GM21381 (cell line): ENCODE results near the gene KIAA1217.

Experiments used
- ATAC-seq: cut with Tn5 transposase; IDR thresholded peaks from one replicate; pipeline ENCODE4 v1.9.1; 2021; ENCODE audit warnings: mild to moderate bottlenecking, moderate library complexity; ENCODE audit not compliant: unreplicated experiment

Gene KIAA1217

DNA sequence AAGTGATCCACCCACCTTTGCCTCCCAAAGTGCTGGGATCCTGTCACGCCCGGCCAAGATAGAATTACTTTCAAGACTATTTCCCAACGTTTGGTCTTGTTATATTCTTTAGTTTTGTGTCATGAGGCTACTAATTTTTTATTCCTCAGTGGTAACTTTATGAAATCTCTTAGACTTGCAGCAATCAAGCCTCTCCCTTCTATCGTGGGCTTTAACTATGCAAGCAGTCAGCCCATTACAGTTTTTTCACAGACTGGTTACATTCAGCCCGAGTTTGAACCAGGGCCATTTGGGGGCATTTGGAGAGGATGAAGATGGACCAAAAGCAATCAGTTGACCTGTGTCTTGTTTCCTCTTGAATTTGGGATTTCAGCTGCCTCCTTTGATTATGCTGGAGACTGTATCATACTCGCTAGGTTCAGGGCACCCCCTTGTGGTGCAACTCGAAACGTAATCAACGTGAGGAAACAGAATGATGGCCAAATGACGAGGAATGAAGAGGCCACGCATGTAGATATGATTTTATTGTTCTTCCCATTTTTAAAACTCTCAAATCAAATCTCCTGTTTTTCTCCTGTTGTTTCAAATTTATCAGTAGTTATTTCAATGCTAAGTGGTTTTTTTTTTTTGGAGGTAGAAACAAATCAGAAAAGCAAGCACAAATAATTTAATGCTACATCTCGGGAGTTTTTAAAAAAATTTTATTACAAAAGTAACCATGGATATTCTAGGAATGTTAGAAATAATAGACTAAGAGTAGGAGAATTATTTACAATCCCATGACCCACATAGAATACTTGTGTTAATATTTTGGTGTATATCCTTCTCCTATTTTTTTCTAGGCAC lies 151.6 kb downstream of the KIAA1217 start:
- ATAC-seq = no peak

- ATAC-seq = no peak
Measured at GRCh38 chr10:24363070-24363469, 154.1 kb downstream of the KIAA1217 start.

GRCh38 chr10:24367688-24368087 lies 158.8 kb downstream of the KIAA1217 start:
- ATAC-seq = no peak

GRCh38 chr10:24370877-24371276 lies 161.9 kb downstream of the KIAA1217 start:
- ATAC-seq = no peak

GRCh38 chr10:24371396-24371795 lies 162.5 kb downstream of the KIAA1217 start:
- no peak for ATAC-seq

DNA sequence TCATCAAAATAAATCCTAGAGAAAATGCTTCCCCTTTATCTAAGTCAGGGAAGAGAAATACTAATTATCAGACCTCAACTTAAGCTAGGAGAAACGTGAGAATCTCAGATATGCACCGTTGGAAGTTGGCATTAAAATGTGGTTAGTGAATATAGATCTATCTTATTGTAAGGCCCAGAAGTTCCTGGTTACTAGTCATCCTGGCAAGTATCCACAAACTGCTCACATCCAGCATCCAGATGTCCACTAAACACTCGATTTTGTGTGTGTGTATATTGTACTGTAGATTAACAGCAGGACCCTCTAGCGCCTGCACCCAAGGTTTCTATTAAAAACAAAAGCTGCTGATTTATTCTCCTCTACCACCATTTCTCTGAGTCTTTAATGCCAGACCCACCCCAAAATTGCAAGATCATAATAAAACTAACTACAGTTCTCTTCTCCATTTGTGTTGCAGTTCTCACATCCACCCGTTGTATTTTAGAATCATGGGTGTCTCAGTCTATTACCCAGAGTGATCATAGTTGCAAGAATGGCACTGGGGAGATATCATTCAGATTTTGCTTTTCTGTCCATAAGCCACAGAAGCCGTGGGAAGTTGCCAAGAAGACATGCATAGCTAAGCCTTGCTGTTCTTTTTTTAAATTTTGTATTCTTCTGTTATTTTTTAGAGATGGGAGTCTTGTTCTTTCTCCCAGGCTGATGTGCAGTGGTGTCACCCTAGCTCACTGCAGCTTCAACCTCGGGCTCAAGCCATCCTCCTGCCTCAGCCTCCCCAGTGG lies 165.4 kb downstream of the KIAA1217 start:
- ATAC-seq = no peak

GRCh38 chr10:24375510-24375909 lies 166.6 kb downstream of the KIAA1217 start:
- ATAC-seq = no peak

DNA sequence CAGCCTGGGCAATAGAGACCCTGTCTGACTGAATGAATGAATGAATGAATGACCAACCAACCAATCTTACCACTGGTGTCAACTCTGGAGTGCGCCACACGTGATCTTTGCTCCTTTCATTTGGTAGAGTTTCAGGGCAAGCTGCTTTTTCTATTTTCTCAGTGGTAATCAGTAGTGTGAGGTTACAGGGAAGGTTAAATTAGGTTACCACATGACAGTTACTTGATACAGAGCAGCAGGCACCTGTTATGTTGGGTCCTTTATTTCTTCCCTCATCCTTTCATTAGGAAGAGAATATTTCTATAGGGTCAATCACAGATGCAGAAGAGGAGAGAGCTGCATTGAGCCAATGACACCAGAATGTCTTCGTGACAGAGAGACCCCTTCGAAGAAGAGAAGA lies 167.8 kb downstream of the KIAA1217 start:
- no peak for ATAC-seq

DNA sequence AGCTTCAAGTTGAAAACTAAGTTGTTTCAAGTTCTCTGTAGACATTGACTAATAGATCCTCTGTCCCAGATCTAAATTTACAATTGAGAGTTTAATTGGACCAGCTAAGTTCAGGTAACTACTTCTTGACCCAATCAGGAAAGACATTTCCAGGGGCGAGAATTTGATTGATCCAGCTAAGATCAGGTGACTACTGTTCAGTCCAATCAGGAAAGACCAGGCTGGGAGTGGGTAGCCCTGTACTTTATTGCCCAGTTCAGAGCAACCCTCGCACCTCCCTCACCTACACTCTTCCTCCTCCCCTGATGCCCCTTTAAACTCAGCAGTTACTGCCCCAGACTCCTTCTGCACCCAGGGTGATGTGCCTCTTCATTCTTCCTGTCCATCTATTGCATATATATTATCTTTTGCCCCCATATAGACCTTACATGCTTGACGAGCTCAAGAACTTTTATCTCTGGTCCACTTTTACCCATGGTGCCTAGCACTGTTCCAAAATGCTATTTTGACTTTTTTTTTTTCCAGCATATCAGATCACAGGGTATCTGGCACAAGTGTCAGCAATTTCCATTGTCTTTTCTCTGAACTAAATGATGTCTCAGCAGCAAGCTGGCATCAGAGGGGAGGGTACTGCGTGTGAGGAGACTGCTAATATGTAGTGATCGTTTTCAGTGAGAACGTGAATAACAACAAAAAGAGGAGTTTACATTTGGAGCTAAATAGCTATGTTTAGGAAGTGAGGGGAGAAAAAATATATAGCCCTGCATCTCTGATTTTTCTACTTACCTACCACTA lies 169.4 kb downstream of the KIAA1217 start:
- ATAC-seq = no peak

GRCh38 chr10:24381235-24382010 lies 172.5 kb downstream of the KIAA1217 start:
- no peak for ATAC-seq

DNA sequence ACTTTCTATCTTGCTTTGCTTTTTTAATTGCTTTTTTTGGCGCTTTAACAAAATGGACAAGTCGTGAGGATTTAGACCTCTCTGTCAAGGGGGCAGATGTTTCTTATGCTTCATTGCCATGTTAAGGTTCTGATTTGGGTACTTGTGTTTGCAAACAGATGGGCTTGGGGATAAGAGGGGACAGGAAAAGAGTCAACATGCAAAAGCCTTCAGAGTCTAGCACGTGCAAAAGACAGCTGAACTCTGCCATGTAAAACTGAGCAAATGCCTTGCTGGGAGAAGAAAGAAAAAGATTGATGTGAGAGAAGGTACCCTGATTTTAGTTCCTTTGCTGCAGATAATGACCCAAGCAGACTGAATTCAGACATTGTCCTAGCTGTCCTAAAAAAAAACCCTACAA lies 173.1 kb downstream of the KIAA1217 start:
- ATAC-seq = no peak

GRCh38 chr10:24382596-24382978 lies 173.6 kb downstream of the KIAA1217 start:
- peak; percentile 35 for ATAC-seq

DNA sequence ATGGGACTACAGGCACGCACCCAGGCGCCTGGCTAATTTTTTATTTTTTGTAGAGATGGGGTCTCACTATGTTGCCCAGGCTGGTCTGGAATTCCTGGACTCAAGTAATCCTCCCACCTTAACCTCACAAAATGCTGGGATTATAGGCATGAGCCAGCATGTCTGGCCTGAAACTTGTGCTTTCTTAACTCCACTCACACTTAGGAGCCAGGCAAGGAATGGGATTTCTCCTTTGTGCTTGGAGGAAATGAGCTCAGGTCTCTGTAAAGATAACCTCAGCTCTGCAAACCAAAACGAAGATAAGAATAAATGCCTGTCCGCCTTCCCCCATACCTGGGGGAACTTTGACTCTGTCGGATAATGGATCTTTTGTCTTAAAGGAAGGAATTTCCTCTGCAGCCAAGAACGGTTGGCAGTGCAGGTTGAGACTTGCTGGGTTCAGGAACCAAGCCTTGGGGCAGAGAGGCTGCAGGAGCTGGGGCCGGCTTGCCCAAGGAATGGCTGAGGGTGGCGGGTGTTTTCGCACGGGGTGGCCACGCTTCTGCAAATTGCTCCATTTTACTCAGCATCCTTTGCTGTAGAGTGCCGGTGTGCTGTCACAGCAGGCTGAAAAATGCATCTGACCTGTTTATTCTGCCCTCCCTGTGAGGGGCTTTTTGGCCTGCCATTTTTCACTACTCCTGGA lies 174.2 kb downstream of the KIAA1217 start:
- peak; percentile 61 for ATAC-seq

GRCh38 chr10:24383681-24384106 lies 174.8 kb downstream of the KIAA1217 start:
- peak; percentile 81 for ATAC-seq

- ATAC-seq = no peak
Measured at GRCh38 chr10:24384954-24385353, 176.0 kb downstream of the KIAA1217 start.

- no peak for ATAC-seq
Measured at GRCh38 chr10:24385776-24386175, 176.8 kb downstream of the KIAA1217 start.

GRCh38 chr10:24390146-24390700 lies 181.3 kb downstream of the KIAA1217 start:
- ATAC-seq = no peak

DNA sequence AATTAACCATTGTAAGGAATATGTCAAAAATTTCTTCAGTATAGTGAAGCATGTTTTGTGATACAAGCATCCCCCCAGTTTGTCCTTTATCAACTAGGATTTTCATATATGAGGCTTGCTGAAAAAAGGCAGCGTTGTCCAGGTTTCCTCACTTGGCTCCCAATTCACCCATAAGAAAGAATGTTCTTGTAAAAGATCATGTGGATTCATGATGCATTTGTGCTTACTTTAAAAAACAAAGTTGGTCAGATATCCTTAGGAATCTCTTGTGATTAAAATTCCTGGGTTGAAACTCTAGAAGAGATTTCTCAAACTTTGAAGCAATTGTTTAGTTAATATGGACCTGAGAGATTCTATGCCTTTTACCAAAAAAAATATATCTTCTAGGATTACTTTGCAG lies 181.8 kb downstream of the KIAA1217 start:
- no peak for ATAC-seq

DNA sequence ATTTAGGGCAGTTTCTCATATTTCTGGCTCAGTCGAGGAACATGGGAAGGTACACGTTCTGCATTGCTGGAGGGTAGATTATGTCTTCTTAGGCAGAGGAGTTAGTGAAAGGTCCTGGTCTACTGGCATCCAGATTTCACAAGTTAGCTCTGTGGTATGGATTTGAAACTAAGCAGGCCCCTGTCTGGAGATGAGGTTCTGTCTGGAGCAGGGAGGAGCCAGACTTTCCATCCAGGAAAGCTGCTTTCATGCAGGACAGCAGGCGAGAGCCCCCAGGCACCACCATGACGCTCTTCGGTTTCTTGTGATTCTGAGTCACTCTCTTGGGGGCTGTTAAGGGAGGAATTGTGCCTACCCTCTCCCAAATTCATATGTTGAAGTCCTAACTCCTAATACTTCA lies 184.3 kb downstream of the KIAA1217 start:
- no peak for ATAC-seq
